GM19455 (cell line): ENCODE measurements around the gene SERBP1.

Experiments used
- ATAC-seq: cut with Tn5 transposase; IDR thresholded peaks from one replicate; pipeline ENCODE4 v1.9.1; 2021; ENCODE audit not compliant: unreplicated experiment

SERBP1 gene

DNA sequence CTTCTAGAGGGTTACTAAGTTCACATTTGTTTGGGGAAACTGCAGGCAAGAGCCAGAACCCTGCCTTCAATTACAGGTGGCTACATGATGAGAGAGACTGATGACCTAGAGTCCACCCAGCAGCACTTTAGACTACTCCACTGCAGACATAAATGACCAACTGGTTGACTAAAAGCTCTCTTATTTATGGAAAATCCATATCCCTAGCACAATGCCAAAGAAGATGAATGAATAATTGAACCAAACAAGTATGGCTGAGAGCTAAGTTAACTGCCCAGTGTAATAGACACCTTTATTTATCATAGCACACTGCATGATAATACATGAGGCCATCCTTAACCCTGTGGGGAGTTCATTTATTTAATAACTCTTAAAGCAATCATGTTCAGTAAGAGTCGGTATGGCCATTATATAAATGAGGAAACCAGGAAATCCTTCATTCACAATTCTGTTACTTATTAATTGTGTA lies 62.1 kb downstream of the SERBP1 start:
- ATAC-seq, result no peak

DNA sequence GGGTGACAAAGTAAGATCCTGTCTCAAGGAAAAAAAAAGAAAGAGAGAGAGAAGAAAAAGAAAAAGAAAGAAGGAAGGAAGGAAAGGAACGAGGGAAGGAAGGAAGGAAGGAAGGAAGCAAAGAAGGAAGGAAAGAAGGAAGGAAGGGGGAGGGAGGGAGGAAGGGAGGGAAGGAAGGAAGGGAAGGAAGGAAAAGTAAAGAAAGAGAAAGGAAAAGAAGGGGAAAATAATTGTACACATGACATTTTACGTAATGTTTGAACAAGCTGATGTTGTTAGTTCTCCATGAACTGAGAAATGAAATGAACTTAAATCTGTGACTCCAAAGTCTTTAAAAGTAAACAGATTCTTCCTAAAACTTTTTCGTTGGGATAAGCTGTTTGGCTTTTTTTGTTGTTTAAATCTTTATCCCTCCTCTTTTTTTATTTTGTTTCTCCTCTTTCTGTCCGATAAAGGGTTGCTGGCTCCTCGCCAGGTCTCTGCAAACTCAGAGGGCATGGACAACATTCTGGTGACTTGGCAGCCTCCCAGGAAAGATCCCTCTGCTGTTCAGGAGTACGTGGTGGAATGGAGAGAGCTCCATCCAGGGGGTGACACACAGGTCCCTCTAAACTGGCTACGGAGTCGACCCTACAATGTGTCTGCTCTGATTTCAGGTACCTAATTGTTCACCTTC lies 62.7 kb downstream of the SERBP1 start:
- ATAC-seq, result no peak

DNA sequence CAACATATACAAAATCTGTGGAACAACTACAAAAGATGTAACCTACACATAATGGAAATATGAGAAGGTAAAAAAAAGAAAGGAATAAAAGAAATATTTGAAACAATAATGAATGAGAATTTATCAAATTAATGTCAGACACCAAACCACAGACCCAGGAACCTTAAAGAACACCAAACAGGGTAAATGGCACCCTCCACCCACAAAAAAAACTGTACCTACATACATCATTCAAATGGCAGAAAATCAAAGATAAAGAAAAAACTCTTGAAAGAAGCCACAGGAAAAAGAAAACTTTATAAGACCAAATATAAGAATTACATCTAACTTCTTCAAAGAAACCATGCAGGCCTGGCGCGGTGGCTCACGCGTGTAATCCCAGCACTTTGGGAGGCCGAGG lies 68.6 kb downstream of the SERBP1 start:
- ATAC-seq, result no peak

DNA sequence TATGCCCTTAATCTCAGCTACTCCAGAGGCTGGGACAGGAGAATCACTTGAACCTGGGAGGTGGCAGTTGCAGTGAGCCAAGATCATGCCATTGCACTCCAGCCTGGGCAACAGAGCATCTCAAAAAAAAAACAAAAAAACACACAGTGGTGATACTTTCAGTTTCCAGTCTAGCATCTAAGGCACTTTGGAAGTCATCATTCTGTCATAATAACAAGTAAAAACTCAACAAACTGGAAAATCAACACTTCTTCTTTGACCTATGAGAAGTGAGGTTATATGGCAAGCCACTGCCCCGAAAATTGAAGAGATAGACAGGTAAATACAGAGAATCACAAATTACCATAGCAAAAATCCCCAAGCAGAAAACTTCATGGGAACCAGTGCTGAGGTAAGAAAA lies 70.6 kb downstream of the SERBP1 start:
- no peak for ATAC-seq
